HG03442 (cell line): ENCODE measurements around the gene ABI3BP.

Experiments used
- ATAC-seq: cut with Tn5 transposase; IDR thresholded peaks from one replicate; pipeline ENCODE4 v1.9.1; 2021; ENCODE audit warnings: mild to moderate bottlenecking, moderate library complexity; ENCODE audit not compliant: unreplicated experiment

The ABI3BP gene

DNA sequence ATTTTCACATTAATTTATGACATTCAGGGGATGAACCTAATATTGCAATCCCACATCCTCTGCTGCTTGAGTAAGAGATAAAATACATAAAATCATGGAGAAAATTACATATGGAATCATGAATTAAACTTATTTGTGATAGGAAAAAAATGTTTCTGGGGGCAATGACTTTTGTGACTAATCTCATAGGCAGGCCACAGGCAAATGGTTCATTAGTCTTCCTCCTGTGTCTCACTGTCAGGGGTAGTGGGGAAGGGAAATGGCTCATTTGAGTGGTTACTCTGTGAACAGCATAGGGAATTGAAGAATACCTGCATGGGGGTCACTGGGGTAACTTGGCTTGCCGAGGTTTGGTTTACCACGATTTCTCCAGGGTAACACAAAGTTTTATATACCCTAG is 211.9 kb downstream of the ABI3BP start:
- no peak for ATAC-seq

DNA sequence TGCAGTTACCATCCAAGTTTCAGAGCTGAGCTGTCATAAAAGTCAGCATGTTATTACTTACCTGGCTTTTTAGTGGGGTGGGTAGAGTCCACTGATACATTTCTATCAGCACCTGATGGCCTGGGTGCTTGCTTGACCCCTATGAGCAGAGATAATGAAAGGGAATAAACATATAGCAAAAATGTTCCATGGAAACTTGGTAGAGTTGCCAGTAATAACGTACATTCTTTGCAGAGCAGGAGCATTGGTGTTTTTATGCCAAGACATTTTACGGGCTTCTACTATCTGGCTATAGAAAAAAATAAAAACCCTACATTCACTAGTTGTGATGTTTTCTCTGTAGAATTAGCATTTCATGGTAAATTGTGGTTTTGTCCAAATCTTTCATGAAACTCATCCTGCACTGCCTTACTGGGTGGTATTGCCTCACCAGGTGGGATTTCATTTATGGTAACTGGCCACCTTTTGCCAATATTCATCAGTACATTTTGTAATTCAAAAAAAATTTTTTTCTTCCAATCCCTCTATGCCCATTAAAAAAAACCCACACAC is 213.1 kb downstream of the ABI3BP start:
- no peak for ATAC-seq

GRCh38 chr3:100779480-100779879 is 213.7 kb downstream of the ABI3BP start:
- ATAC-seq: no peak

DNA sequence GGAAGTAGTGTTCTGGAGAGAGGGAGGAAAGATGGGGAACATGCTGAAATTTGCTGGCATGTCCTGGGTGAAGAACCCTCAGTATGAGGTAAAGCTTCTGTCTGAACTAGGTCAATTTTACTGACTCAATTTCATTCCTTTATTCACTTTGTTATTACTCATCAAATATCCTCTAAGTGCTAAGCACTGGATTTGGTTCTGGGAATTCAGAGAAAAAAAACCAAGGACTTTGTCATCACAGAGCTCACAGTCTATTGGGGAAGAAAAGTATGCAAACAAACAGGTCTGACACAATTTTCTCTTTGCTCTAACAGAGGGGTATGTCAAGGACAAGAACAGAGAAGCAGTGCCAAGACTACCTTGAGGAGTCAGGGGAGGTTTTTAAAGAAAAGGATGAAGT is 215.9 kb downstream of the ABI3BP start:
- no peak for ATAC-seq

DNA sequence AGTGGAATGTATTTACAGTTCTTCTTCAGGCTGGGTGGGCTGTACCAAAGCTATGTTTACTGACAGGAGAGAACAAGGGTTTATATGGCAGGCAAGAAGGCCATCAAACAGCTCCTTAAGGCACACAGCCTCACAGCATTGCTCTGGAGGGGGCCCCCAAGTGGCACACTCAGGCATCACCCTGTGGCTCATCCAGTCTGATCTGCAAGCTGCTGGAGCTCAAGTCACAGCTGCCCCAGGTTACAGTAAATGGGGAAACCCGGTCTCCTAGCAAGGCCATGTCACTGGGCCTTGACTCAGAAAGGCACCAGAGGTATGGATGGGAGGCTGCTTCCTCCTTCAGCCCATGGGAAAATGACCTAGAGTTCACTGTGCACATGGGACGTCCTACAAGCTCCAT is 216.5 kb downstream of the ABI3BP start:
- ATAC-seq: no peak

DNA sequence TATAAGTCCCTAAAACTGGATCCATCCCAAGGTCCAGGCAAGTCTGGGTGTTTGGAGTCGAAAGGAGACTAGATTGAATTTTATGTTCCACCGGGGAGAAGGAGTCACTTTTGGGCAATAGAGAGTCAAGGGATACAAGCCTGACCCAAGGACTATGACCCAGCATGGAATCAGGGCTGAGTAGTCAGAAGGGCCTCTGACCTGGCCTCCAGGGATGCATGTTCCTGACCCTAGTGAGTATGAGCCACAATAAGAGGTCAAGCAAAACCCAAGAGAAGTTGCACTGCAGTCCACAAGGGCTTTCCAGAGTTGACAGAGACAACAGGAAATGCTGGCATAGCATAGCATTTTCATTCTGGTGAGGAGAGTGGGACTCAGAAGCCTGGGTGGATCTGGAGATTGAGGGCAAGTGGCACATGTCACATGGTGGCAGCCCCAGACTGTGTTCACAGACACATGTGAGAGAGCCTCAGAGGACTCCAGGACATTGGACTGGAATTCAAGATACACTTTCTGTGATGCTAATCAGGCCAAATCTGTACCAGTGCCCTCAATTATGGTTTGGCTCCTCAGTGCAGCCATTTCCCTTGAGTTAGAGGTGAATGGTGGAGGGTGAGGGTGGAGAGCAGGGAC is 217.0 kb downstream of the ABI3BP start:
- ATAC-seq: no peak

GRCh38 chr3:100775669-100776068 is 217.6 kb downstream of the ABI3BP start:
- no peak for ATAC-seq

GRCh38 chr3:100775226-100775625 is 218.0 kb downstream of the ABI3BP start:
- ATAC-seq: no peak

- no peak for ATAC-seq
Measured at GRCh38 chr3:100769693-100770092, 223.5 kb downstream of the ABI3BP start.

DNA sequence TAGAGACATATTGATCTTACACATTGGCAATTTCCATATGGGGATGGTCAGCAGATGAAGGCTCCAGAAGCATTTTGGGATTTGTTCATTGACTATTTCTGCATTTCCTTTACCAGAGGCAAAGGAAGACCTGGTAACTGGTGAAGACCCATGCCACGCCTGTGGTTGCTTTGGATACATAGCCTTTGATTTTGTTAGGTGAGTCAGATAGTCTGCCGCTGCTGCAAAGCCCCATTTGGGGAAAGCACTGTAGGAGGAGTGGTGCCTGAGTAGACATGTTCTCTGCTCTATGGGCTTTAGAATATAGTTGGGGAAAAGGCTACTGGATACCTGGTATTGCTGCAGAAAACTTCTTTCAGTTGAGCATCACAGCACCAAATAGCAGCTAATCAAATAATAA is 227.2 kb downstream of the ABI3BP start:
- ATAC-seq: no peak

DNA sequence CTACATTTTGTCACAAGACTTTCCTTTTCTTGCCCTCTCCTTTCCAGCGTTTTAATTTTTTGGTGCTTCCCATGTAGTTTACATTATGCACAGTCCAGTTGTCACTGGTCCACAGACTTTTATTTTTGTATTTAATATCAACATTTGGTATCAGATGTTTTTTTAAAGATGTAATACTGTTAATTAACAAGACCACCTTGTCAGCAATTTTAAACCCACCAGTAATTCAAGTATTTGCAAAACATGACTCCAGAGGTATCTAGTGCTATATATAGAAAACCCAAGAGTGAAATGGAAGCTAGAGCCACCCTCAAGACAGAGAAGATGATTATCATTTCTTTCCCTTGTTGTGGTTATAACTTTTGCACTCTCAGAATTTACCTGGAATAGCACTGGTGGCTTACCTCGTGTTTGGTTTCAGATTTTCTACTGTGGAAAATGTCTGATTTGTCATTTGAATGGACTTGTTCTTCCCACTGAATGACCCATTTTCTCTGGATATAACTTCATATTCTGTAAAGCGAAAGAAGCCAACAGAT is 227.7 kb downstream of the ABI3BP start:
- ATAC-seq: no peak

GRCh38 chr3:100761951-100762350 is 231.3 kb downstream of the ABI3BP start:
- ATAC-seq: no peak

DNA sequence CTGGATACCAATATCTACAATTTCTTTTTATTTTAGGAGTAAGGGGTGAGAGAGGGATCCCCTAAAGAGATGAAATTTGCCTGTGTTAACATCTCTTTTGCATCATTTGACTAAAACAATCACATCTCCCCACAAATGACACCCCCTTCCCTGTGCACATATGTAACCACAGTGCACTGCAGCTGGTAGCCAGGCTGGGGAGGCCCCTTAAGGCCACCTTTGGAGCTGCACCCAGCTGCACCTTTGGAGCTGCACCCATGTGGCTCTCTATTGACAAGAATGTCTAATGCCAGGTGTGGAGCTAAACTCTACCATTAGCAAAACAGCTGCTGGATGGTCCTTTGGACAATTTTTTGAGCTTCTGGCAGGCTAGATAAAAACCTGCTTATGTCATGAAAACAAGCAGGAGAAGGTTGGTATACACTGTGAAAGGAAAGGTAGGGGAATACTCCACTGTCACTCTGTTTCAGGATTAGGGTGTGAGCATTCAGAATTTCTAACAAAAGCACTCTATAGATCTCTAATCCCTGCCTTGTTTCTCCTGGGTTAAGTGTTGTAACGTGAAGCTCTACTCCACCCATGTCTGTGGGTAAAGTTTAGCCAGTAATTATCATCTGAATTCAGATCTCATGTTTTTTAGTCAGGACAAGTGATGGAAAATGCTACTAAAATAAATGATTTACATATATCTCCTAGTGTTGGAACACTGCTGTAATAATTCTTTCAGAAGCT is 231.8 kb downstream of the ABI3BP start:
- peak; percentile 93 for ATAC-seq

DNA sequence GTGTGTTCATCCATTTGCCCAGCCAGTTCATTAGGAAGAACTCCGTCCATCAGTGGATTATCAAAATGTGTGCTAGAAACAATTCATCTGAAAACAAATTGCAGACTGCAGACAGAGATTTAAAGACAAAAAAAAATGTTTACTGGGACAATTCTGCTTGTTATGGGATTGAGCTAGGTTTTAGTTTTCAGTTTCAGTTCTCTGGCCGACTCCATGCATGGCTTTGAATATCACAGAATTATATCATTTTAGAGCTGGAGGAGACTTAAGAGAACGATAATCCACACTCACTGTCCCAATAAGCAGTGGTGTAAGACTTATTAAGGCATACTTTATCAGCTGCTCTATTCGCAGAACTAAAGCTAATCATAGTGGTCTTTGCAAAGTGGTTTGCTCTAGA is 232.8 kb downstream of the ABI3BP start:
- no peak for ATAC-seq

DNA sequence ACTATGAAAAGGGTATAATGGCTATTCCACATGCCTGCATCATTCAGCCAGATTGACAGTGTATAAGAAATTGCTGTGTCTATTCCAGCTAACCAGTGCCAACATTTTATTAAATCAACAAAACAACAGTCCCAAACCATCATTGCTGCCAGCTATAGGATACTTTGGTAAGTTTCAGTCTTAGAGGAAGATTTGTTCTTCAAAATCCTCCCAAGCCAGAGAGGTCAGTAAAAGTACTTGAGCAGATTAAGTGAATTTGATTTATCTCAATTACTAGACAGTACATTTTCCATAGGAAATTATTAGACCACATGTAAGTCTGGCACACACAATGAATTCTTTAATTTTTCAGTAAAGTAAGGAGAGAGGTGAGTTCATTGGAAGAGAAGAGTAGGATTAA is 233.3 kb downstream of the ABI3BP start:
- ATAC-seq: no peak

DNA sequence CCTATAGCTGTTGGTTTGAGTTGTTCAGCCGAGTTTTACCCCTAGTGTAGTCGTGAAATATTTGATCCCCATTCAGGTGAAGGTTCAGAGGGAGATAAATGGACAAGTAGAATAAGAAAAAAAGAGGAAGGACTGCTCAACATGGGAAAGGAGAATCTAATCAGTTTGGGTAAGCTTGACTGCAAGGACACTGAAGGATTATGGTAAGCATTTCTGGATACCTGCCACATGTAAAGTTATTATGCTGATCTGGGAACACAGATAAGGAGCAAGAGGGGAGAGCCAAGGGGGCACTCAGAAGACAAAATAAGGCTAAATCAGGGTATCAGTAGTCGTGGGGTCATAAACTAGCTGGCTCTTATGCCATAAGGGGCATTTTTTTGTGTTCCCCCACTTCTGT is 234.1 kb downstream of the ABI3BP start:
- no peak for ATAC-seq

- no peak for ATAC-seq
Measured at GRCh38 chr3:100756441-100756840, 236.8 kb downstream of the ABI3BP start.

- no peak for ATAC-seq
Measured at GRCh38 chr3:100754563-100755334, 238.5 kb downstream of the ABI3BP start.

GRCh38 chr3:100753846-100754245 is 239.4 kb downstream of the ABI3BP start:
- ATAC-seq: no peak

DNA sequence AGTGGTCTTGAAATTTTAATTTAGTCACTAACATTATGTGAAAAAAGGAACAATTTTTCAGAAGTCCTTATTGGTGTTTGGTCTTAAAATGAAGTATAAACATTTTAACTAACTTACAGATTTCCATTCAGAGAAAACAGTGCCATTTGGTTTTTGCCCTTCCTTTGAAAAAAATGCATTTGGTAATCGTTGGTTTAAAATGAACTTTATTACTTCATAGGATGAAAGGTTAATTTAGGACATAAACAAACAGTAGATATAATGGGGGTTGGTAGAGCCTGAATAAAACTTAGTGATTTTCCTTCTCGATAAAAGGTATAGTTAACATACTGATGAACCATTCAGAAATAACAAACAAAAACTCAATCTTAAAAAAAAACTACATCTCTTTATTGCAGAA is 244.3 kb downstream of the ABI3BP start:
- ATAC-seq: no peak

DNA sequence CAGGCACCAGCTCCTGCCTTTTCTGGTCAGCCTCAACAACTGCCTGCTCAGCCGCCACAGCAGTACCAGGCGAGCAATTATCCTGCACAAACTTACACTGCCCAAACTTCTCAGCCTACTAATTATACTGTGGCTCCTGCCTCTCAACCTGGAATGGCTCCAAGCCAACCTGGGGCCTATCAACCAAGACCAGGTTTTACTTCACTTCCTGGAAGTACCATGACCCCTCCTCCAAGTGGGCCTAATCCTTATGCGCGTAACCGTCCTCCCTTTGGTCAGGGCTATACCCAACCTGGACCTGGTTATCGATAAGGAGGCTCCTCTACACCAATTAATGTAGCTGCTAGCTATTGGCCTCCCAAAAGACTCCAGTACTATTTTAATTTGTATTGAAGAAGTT is 245.0 kb downstream of the ABI3BP start:
- ATAC-seq: no peak
